Smooth muscle cell (in vitro differentiated cells): ENCODE results near the gene RAB3C. TPM values are rescaled to one million over a fixed set of nuclear protein-coding genes. Genes with fewer than 3 reads are reported as not detected.

ENCODE experiments used
- DNase-seq: peaks from one replicate; lab custom pipeline; 2025; ENCODE audit not compliant: unreplicated experiment; lab: John Stamatoyannopoulos, UW
- H2AFZ ChIP-seq: fragments of 200-600 bp; sonication (generic); 2 replicates; pipeline ENCODE4 v1.6.0; 2016; ENCODE audit warnings: antibody characterized with exemption, low read depth, mild to moderate bottlenecking
- H3F3A ChIP-seq: fragments of 200-600 bp; sonication (generic); 2 replicates; pipeline ENCODE4 v1.6.0; 2017; ENCODE audit warnings: antibody characterized with exemption, low read depth
- H3K27ac ChIP-seq: fragments of 200-600 bp; sonication (generic); 2 replicates; pipeline ENCODE4 v1.5.1; 2016; ENCODE audit warnings: low read depth, mild to moderate bottlenecking
- H3K27me3 ChIP-seq: fragments of 200-600 bp; sonication (generic); 2 replicates; pipeline ENCODE4 v1.6.1; 2016; ENCODE audit warnings: low read depth, mild to moderate bottlenecking
- H3K36me3 ChIP-seq: fragments of 200-600 bp; sonication (generic); 2 replicates; pipeline ENCODE4 v1.5.1; 2016; ENCODE audit warnings: low read depth
- H3K4me1 ChIP-seq: fragments of 200-600 bp; sonication (generic); 2 replicates; pipeline ENCODE4 v1.5.1; 2016; ENCODE audit warnings: low read depth
- H3K4me2 ChIP-seq: fragments of 200-600 bp; sonication (generic); 2 replicates; pipeline ENCODE4 v1.6.0; 2016; ENCODE audit warnings: mild to moderate bottlenecking
- H3K4me3 ChIP-seq: fragments of 200-600 bp; sonication (generic); 2 replicates; pipeline ENCODE4 v1.5.1; 2016; ENCODE audit warnings: mild to moderate bottlenecking
- H3K79me2 ChIP-seq: fragments of 200-600 bp; sonication (generic); 2 replicates; pipeline ENCODE4 v1.6.0; 2016; ENCODE audit warnings: low read depth, mild to moderate bottlenecking
- H3K9ac ChIP-seq: fragments of 200-600 bp; sonication (generic); 2 replicates; pipeline ENCODE4 v1.6.0; 2016; ENCODE audit warnings: low read depth
- H3K9me3 ChIP-seq: fragments of 200-600 bp; sonication (generic); replicated peaks from 2 replicates; pipeline ENCODE4 v1.5.1; 2016; ENCODE audit warnings: low read depth
- H4K20me1 ChIP-seq: fragments of 200-600 bp; sonication (generic); 2 replicates; pipeline ENCODE4 v1.6.0; 2016; ENCODE audit warnings: low read depth
- CTCF ChIP-seq: fragments of 200-600 bp; sonication (generic); IDR thresholded peaks from 2 replicates; pipeline ENCODE4 v1.5.1; 2017; ENCODE audit warnings: borderline replicate concordance, mild to moderate bottlenecking, antibody characterized with exemption; ENCODE audit not compliant: insufficient read depth, poor library complexity, severe bottlenecking
- WGBS: methylation state at CpG from one replicate; pipeline ENCODE4 v1.1.7; 2016; ENCODE audit warnings: low lambda C conversion rate; 5-methylcytosine and 5-hydroxymethylcytosine counted together
- polyA plus RNA-seq: library from polyadenylated mRNA; unstranded; fragments of >200 nt; fragmentation: Nextera tagmentation; extraction: Ambion mirVana; gene quantifications from 2 replicates; pipeline ENCODE4 v1.2.1, GENCODE V29; 2016
- total RNA-seq: library from RNA; depleted of rRNA; stranded (reverse); fragments of >200 nt; gene quantifications from 2 replicates; pipeline ENCODE4 v1.2.3, GENCODE V29; 2014

RAB3C gene
- total and polyA plus RNA-seq, 2 experiments from 2014 or later = 0.10 to 1.1 TPM

- H3F3A ChIP-seq = no peaks in the 10 kb centered on the region
- H3K79me2 ChIP-seq = no peaks in the 10 kb centered on the region
- no peaks in the 10 kb centered on the region for H4K20me1 ChIP-seq
- H3K27ac ChIP-seq = no peak overlapping the region
- no peak overlapping the region for H3K9ac ChIP-seq
- H3K36me3 ChIP-seq = no peaks in the 10 kb centered on the region
- no peaks in the 10 kb centered on the region for H3K9me3 ChIP-seq
- H2AFZ ChIP-seq = no peak overlapping the region
- TF ChIP-seq CTCF = no peak
- no peak overlapping the region for H3K4me3 ChIP-seq
- H3K4me2 ChIP-seq = no peak overlapping the region
- 95% methylated on average over 2 of the region's 2 CpGs for WGBS
- no peaks in the 10 kb centered on the region for H3K4me1 ChIP-seq
- no peaks in the 10 kb centered on the region for H3K27me3 ChIP-seq
- no peak for DNase-seq
These were observed 94.8 kb downstream of the RAB3C start for GRCh38 chr5:58677650-58678049.

- H3K79me2 ChIP-seq = no peaks in the 10 kb centered on the region
- H3F3A ChIP-seq = no peaks in the 10 kb centered on the region
- H3K4me1 ChIP-seq = no peaks in the 10 kb centered on the region
- 84% methylated on average over 2 of the region's 2 CpGs for WGBS
- no peak for TF ChIP-seq CTCF
- H3K27me3 ChIP-seq = no peaks in the 10 kb centered on the region
- no peaks in the 10 kb centered on the region for H3K36me3 ChIP-seq
- no peak overlapping the region for H3K9ac ChIP-seq
- H2AFZ ChIP-seq = no peak overlapping the region
- DNase-seq = no peak
- no peaks in the 10 kb centered on the region for H3K9me3 ChIP-seq
- H3K4me2 ChIP-seq = no peak overlapping the region
- no peak overlapping the region for H3K4me3 ChIP-seq
- H3K27ac ChIP-seq = no peak overlapping the region
- no peaks in the 10 kb centered on the region for H4K20me1 ChIP-seq
These were observed 97.6 kb downstream of the RAB3C start for GRCh38 chr5:58680503-58680902.

- Histone ChIP-seq H3K4me3 (no peak overlapping the region), H3K79me2 (no peaks in the 10 kb centered on the region), H3K9me3 (no peaks in the 10 kb centered on the region), H3K9ac (no peak overlapping the region), H3K27ac (no peak overlapping the region), H3K4me1 (no peaks in the 10 kb centered on the region), H3F3A (no peaks in the 10 kb centered on the region), H3K36me3 (no peaks in the 10 kb centered on the region), H3K4me2 (no peak overlapping the region), H3K27me3 (no peaks in the 10 kb centered on the region), H2AFZ (no peak overlapping the region), H4K20me1 (no peaks in the 10 kb centered on the region)
- DNase-seq = no peak
- WGBS = 88% methylated on average over 5 of the region's 5 CpGs
- no peak for TF ChIP-seq CTCF
These were observed 99.1 kb downstream of the RAB3C start for GRCh38 chr5:58681943-58682342.

- Histone ChIP-seq H2AFZ (no peak overlapping the region), H3F3A (no peaks in the 10 kb centered on the region), H3K27me3 (no peaks in the 10 kb centered on the region), H3K9me3 (no peaks in the 10 kb centered on the region), H3K27ac (no peak overlapping the region), H4K20me1 (no peaks in the 10 kb centered on the region), H3K79me2 (no peaks in the 10 kb centered on the region), H3K36me3 (no peaks in the 10 kb centered on the region), H3K4me1 (no peaks in the 10 kb centered on the region), H3K9ac (no peak overlapping the region), H3K4me3 (no peak overlapping the region), H3K4me2 (no peak overlapping the region)
- WGBS = 91% methylated on average over 2 of the region's 2 CpGs
- DNase-seq = no peak
- no peak for TF ChIP-seq CTCF
These were observed 100.7 kb downstream of the RAB3C start for GRCh38 chr5:58683567-58683966.
